ENCODE measurements around the gene THSD7A.
"Not testable (repeated sequence)": the region's sequence is repeated elsewhere in the genome, so short reads cannot be mapped to it uniquely, and the experiment has no call there.

The THSD7A gene

GRCh38 chr7:11570205-11570604 is 261.8 kb downstream of the THSD7A start:
- no peak for DNase-seq

GRCh38 chr7:11567571-11567970 is 264.4 kb downstream of the THSD7A start:
- no peak for DNase-seq

- DNase-seq = no peak
Measured at GRCh38 chr7:11557627-11558026, 274.4 kb downstream of the THSD7A start.

DNA sequence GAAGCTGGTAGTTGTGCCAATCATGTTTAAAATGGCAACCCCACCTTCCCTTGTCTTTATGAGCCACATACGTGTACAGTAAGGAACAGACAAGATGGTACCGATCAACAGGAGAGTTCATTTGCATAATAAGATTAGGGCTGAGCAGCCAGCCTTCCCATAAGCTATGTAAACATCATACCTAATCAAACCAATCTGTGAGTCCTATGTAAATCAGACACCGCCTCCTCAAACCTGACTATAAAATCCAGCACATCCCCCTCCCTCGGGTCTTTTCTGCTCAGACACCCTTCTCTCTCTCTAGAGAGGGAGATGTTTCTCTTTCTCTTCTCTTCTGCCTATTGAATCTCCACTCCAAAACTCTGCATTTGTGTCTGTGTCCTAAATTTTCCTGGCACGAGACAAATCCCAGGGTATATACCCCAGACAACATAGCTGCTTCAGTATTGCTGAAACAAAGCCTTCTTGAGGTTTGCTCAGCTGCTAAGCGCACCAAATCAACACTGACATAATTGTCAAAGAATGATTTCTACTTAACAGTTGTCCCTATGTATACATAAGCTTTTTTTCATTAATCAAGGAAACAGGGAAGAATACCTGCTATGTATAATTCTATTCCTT is 279.2 kb downstream of the THSD7A start:
- no peak for DNase-seq

DNA sequence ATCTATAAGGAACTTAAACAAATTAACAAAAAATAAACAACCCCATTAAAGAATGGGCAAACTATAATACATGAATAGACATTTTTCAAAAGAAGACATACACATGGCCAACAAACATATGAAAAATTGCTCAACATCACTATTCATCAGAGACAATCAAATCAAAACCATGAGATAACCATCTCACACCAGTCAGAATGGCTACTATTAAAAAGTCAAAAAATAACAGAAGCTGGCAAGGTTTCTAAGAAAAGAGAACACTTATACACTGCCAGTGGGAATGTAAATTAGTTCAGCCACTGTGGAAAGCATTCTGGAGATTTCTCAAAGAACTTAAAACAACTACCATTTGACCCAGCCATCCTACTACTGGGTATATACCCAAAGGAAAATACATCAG is 280.5 kb downstream of the THSD7A start:
- DNase-seq = no peak

DNA sequence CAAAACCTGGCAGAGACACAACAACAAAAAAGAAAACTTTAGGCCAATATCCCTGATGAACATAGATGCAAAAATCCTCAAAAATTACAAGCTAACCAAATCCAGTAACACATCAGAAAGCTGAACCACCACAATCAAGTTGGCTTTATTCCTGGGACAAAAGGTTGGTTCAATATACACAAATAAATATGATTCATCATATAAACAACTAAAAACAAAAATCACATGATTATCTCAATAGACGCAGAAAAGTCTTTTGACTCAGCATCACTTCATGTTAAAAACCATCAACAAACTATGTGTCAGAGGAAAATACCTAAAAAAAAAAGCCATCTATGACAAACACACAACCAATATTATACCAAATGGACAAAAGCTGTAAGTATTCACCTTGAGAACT is 283.5 kb downstream of the THSD7A start:
- no peak for DNase-seq

- no peak for DNase-seq
Measured at GRCh38 chr7:11541330-11541729, 290.7 kb downstream of the THSD7A start.

GRCh38 chr7:11540271-11540761 is 291.7 kb downstream of the THSD7A start:
- DNase-seq = no peak

DNA sequence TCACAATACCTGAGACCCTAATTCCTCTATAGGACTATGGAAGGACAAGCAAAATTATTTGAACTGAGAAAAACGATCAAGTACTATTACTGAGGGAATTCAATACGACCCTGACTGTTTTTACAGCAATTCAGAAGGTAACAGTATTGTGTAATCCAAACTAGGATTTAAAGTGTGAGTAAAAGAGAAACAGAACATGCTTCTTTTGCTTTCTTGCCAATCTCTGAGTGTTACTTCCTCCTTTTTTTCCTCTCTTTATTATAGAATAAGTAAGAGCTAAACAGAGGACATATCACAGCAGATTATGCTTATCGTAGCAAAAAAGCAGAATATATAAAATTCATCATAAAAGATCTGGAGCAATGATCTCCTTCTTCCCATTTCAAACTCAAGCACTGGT is 292.1 kb downstream of the THSD7A start:
- DNase-seq = peak; percentile 13

DNA sequence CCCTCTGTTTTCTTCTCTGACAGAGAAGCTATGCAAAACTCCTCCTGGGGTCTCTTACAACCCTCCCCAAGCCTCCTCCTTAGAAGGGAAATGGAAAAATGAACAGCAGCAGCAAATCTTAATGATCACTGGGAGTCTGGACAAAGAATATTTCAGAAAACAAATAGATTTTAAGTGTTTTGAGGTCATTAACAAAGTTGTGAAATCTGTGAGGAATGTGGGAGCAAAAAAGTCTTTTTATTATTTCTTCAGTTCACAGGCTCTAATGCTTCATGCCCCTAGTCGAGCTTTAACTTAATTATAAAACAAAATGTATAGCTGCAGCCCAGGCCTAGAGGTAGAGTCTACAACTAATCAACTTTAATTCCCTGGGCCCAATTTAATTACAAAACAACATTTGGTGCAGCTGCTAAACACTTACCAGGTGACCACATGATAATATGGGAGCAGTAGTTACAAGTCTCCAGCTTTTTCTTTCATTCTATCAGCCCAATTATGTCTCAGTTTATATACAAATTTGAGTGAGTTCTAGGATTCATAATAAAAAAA is 293.2 kb downstream of the THSD7A start:
- DNase-seq = no peak

DNA sequence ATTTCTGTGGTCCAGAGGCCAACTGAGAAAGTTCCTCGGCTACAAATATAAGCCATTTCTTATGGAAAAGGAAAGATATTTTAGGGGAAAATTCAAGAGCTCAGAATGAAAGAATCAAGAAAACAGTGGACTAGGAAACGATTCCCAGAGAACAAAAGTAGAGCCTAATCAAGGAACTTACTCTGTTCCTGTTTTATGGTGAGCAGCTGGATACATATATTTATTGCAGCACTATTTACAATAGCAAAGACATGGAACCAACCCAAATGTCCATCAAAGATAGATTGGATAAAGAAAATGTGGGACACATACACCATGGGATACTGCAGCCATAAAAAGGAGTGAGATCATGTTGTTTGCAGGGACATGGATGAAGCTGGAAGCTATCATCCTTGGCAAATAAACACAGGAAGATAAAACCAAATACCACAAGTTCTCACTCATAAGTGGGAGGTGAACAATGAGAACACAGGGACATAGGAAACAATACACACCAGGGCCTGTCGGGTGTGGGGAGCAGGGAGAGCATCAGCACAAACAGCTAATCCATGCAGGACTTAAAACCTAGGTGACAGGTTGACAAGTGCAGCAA is 298.7 kb downstream of the THSD7A start:
- no peak for DNase-seq

DNA sequence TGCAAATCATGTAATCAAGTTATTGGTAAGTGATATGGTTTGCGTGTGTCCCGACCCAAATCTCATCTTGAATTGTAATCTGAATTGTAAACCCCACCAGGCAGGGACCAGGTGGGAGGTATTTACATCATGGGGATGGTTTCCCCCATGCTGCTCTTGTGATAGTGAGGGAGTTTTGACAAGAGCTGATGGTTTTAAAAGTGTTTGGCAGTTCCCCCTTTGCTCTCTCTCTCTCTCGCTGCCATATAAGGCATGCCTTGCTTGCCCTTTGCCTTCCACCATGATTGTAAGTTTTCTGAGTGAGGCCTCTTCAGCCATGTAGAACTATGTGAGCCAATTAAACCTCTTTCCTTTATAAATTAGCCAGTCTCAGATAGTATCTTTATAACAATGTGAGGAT is 302.6 kb downstream of the THSD7A start:
- no peak for DNase-seq

GRCh38 chr7:11527707-11528106 is 304.3 kb downstream of the THSD7A start:
- DNase-seq = no peak

DNA sequence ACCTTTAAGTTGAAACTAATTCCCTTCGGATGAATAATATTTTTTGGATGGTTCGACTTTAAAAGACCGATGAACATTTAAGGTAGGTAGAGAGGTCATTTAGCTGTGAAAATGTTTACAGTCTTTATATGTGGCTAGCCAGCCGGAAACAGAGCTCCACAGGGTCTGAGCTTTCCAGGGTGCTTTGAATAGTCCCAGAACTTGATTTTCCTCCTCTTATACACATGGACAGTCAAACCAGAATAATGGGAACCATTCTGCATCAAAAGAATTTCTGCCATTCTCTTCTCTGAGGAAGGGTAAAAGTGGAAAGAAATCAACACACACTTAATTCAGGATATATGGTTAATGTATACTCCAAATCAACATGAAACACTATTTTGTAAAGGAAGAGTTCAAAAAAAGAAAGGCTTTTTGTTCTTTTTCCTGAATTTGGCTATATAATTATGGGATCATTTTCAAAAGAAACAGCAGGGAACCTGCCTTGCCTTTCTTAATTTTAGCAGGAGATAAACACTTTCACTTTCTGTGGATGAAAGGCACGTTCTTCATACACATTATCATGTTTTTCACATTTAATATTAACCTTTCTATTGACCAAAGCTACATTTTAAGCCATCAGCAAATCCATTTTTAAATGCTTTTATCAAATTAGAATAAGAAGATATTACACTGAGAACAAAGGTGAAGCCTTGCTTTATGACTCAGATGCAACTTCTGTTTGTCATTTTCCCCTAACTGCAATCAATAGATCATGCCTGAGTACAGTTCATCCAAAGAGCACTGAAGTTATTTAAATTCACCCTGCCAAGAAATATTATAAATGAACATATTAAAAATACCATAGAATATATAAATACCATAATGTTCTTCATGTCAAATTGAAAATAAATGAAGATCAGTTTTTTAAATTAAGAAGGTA is 307.3 kb downstream of the THSD7A start:
- no peak for DNase-seq

- not testable (repeated sequence) for DNase-seq
Measured at GRCh38 chr7:11521964-11522499, 310.0 kb downstream of the THSD7A start.

DNA sequence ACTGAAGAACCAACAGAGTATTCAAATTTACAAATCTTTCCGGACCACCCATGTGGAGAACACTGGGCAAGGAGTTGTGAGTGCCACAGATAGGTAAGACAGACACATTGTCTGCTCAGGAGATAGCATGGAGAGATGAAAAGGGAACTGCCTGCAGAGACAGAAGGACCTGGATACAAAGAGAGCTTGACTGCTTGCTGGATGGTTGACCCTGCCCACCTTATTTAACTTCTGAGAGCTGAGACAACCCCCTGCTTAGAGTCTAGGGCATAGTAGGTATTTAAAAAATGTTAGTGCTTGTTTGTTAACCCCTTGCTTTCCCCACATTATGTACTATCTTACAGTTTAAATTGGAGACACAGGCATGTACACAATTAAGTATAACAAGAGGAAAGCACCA is 314.1 kb downstream of the THSD7A start:
- DNase-seq = no peak

DNA sequence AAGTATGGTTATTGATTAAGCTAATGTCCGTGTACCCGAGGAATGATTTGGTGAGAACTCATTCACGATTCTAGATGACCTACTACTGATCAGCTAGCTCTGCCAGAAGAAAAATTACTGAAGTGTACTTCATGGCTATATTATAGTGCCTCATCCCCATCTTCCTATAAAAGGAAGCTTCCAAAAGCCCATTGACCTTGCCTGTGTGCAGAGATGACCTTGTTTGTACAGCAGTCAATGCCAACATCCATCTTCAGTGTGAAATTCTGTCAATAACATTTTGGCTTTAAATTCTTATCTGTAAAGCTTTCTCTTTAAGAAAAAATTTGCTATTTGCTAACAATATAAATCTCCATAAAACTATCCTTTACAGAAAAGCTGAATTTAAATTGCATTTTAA is 315.7 kb downstream of the THSD7A start:
- DNase-seq = no peak

GRCh38 chr7:11513460-11513859 is 318.5 kb downstream of the THSD7A start:
- DNase-seq = no peak

DNA sequence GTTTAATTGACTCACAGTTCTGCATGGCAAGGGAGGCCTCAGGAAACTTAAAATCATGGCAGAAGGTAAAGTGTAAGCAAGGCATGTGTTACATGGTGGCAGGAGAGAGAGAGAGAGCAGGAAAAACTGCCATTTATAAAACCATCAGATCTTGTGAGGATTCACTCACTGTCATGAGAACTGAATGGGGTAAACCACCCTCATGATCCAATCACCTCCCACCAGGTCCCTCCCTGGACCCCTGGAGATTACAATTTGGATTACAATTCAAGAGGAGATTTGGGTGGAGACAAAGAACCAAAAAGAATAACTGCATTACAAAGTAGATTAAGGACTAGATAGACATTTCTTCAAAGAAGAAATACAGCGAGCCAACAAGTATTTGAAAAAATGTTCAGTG is 324.1 kb downstream of the THSD7A start:
- no peak for DNase-seq

DNA sequence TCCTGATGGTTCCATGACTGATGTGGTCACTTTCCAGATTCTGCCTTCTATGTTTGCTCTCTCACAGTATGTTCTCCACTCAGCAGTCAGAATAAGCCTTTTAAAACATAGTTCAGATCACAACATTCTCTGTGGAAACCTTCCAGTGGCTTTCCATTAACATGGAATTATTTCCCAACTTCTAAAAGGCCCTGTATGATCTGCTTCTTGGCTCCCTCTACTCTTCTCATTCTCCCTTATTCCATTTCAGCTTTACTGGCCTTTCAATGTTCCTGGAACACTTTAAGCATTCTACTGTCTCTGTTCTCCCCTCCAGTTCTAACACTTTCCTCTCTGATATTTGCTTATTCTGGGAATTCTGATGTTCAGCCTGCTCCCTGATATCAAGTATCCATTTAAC is 325.6 kb downstream of the THSD7A start:
- DNase-seq = no peak

DNA sequence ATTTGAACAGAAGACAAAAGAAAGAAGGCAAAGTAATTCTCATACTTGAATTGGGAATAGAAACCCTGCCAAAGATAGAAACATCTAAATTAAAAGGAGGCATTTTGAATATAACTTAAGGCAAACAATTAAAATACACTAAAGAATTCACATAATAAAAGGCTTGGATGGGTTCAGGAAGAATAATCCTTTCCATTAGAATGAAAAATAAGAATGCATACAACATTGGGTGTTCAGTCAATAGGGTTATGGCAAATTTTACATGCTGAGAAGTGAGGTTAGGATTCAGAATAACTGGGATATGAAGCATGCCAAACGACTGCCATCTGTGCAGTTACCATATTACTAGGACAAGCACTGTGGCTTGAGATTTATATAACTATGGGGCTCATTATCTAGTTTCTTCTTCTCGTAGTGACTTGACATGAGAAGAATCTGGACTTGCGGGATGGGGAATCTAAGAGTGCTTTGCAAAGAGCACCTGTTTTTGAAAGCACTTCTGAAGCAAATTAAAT is 326.5 kb downstream of the THSD7A start:
- DNase-seq = no peak

- DNase-seq = no peak
Measured at GRCh38 chr7:11492307-11492706, 339.7 kb downstream of the THSD7A start.

- no peak for DNase-seq
Measured at GRCh38 chr7:11491811-11492210, 340.2 kb downstream of the THSD7A start.

All from KG1 (cell line).